Mucosa of stomach (tissue), 1 donor: ENCODE measurements around the gene SCN3B.

ENCODE experiments used
- H3K27me3 ChIP-seq: one replicate; pipeline ENCODE4 v1.7.0; 2013; ENCODE audit warnings: mild to moderate bottlenecking, low read length; ENCODE audit not compliant: control insufficient read depth, insufficient read depth
- H3K36me3 ChIP-seq: one replicate; pipeline ENCODE4 v1.7.0; 2013; ENCODE audit warnings: low read length; ENCODE audit not compliant: control insufficient read depth, insufficient read depth
- H3K4me1 ChIP-seq: one replicate; pipeline ENCODE4 v1.7.0; 2013; ENCODE audit warnings: mild to moderate bottlenecking, low read length; ENCODE audit not compliant: control insufficient read depth, insufficient read depth
- H3K4me3 ChIP-seq: one replicate; pipeline ENCODE4 v1.7.0; 2013; ENCODE audit warnings: low read length
- H3K9ac ChIP-seq: one replicate; pipeline ENCODE4 v1.7.0; 2013; ENCODE audit warnings: mild to moderate bottlenecking, low read length, moderate library complexity
- H3K9me3 ChIP-seq: one replicate; pipeline ENCODE4 v1.7.0; 2013; ENCODE audit warnings: mild to moderate bottlenecking, low read length, moderate library complexity; ENCODE audit not compliant: control insufficient read depth
- donor health status: Pancreatic carcinoma.

Gene SCN3B

DNA sequence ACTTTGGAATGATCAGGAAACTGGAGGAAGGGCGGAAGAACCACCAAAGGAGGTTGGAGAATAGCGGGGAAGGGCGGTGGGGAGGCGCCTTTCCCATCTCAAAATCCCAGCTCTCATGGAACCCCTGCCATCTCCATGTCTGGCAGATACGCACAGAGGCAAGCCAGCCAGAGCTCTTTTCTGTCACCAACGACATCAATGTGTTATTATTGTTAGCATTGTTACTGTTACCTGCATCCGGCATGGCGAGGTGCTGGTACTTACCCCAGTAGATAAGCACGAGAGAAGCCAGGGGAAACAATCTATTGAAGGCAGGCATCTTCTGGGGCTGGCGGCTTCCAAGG is 969 bp downstream of the SCN3B start:
- Histone ChIP-seq H3K27me3 (peaks cover 11% of the 10 kb centered on the region), H3K4me3 (no peak overlapping the region), H3K9ac (no peak overlapping the region), H3K4me1 (peaks cover 5% of the 10 kb centered on the region), H3K36me3 (no peaks in the 10 kb centered on the region), H3K9me3 (no peaks in the 10 kb centered on the region)

DNA sequence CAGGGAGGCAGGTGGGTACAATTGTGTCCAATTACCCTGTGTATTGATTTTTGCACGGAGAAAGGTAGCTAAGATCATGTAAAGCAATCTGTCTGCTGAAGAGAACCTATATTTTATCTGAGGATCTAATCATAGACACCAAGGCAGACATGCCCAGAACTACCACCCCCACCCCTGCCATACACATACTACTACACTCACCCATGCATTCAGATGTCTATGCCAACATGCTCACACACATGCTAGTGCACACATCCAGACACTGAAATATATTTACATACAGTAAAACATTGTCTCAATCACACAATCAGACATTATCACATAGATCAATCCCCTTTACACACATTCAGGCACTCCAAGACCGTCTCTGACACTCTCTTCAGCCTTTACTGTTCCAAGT is 1.8 kb downstream of the SCN3B start:
- Histone ChIP-seq H3K4me1 (peaks cover 5% of the 10 kb centered on the region), H3K36me3 (no peaks in the 10 kb centered on the region), H3K9me3 (no peaks in the 10 kb centered on the region), H3K9ac (no peak overlapping the region), H3K4me3 (no peak overlapping the region), H3K27me3 (peaks cover 11% of the 10 kb centered on the region)

DNA sequence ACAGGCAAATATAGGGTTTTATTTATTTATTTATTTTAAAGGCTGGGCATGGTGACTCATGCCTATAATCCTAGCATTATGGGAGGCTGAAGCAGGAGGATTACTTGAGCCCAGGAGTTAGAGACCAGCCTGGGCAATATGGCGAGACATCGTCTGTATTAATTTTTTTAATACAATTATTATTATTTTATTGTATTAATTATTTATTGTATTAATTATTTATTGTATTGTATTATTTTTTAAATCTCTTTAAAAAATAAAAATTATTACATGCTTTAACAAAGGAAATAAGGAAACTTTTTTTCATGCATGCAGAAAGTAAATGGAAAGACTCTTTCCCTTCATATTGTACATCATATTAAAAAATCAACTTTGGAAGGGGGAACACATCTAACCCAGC is 3.5 kb downstream of the SCN3B start:
- no peaks in the 10 kb centered on the region for H3K9me3 ChIP-seq
- no peak overlapping the region for H3K9ac ChIP-seq
- peaks cover 11% of the 10 kb centered on the region for H3K27me3 ChIP-seq
- H3K4me3 ChIP-seq, result no peak overlapping the region
- H3K36me3 ChIP-seq, result no peaks in the 10 kb centered on the region
- peaks cover 5% of the 10 kb centered on the region for H3K4me1 ChIP-seq

DNA sequence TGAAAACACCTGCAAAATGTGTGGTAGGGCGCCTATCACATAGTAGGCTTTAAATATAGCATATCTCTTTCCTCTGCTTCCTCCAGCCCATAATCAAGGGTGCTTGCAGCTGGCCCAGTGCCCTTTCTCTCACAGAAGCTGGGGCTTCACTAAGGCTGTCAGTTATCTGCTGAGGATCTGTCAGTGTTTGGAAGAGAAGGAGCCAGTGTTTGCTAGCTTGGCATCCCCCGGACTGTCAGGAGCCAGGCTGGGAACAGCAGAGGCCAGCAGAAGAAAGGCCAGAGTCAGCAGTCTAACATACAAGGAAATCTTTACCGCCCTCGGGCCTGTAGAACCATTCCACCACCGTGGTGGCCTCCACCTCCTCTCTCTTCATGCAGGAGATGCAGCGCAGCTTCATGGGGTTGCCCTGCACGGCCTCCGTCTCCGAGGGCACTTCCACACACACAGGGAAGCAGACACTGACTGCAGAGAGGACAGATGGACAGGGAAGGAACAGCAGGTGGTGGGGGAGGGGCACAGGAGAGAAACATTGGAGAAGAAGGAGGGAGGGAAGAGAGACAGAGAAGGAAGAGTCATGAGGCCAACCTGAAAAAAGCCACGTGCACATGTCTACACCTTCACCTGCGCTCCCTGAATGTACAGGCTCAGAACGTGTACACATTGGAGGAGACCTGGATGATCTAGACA is 9.0 kb downstream of the SCN3B start:
- Histone ChIP-seq H3K9me3 (no peaks in the 10 kb centered on the region), H3K4me3 (no peak overlapping the region), H3K9ac (no peak overlapping the region), H3K36me3 (no peaks in the 10 kb centered on the region), H3K27me3 (peaks cover 4% of the 10 kb centered on the region), H3K4me1 (no peaks in the 10 kb centered on the region)

DNA sequence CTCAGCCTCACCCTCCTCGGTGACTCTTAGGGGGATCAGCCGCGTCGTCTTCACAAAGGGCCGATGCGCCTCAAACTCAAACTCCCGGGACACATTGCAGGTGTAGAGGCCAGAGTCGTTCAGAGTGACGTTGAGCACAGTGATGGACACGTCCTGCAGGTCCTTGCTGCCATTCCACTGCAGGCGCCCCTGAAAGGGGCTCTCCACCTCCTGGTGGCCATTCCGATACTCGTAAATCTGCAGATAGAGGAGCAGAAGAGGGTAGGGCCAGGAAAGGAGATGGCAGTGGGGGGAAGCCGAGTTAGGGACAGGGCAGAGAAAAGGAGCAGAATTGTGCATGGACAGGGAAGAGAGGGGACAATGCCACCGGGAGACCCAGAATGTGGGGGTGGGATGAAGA is 12.0 kb downstream of the SCN3B start:
- no peaks in the 10 kb centered on the region for H3K36me3 ChIP-seq
- no peaks in the 10 kb centered on the region for H3K4me1 ChIP-seq
- peaks cover 4% of the 10 kb centered on the region for H3K27me3 ChIP-seq
- H3K9ac ChIP-seq, result no peak overlapping the region
- H3K9me3 ChIP-seq, result no peaks in the 10 kb centered on the region
- no peak overlapping the region for H3K4me3 ChIP-seq

DNA sequence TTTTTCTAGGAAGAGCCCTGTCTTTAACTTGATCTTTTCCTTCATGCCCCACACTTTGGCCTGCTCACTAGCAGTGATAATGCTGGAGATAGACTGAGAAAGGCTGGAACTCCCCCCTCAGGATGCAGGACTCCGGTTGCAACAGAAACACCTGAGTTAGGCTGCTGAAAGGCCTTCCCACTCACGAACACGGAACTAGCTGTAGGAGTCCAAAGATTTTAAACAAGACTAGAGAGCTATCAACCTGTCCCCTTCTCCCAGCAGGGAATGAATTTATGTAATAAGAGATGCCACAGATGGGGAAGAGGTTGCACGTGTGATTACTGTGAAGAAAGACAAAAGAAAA is 13.0 kb downstream of the SCN3B start:
- Histone ChIP-seq H3K27me3 (peaks cover 4% of the 10 kb centered on the region), H3K36me3 (no peaks in the 10 kb centered on the region), H3K4me1 (no peaks in the 10 kb centered on the region), H3K9ac (no peak overlapping the region), H3K9me3 (no peaks in the 10 kb centered on the region), H3K4me3 (no peak overlapping the region)

DNA sequence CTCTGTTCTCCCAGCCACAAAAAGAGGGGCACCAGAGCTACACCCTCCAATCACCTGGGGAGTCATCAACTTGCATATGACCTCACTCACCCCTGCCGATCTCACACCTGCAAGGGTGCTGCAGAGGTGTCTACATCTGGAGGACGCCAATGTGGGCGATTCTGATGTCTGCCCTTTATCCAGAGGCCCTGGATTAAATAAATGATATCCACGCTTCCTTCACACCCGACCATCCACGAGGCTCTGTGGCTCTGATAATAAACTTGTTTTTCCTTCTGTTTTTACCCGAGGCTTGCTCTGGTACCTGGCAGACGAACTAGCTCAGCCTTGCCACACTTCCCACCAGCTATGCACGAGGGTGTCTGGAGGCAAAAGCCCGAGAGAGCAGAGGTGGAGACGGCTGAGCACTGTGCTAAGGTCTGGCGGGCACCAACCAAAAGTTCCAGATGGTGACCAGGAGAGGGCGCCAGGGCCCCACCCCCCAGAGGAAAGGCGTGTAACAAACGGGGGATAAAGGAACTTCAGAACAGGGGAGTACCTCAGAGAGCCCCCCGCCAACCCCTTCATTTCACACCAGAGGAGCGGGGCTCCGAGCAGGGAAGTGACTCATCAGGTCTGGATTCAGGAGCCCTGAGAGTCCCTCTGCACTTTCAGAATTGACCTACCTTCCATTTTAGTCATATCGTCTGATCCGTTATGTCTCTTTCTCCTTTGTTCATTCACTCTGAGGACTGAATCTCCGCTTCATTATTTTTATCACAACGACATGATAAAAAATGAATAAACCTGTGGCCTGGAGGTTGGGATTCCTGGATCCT is 13.5 kb downstream of the SCN3B start:
- H3K4me3 ChIP-seq, result no peak overlapping the region
- H3K4me1 ChIP-seq, result no peaks in the 10 kb centered on the region
- H3K9me3 ChIP-seq, result no peaks in the 10 kb centered on the region
- no peak overlapping the region for H3K9ac ChIP-seq
- H3K36me3 ChIP-seq, result no peaks in the 10 kb centered on the region
- H3K27me3 ChIP-seq, result peaks cover 4% of the 10 kb centered on the region

DNA sequence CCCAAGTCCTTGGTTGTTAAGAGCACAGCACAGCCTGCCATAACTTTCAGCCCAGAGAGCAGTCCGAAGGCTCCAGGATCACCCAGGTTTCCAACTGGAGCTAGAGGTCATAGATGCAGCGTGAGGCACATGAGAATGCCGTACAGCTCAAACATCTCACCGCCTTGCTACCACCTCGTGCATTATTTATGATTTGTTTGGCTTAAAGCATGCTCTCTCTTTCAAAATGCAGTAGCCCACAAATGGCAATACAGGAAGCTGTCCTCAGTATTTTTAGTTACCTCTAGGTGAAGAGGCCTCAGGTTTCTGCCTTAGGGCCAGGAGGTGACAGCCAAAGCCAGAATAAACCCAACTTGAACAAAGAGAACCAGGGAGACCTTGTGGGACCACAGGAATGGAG is 14.4 kb downstream of the SCN3B start:
- Histone ChIP-seq H3K9ac (no peak overlapping the region), H3K9me3 (no peaks in the 10 kb centered on the region), H3K27me3 (peaks cover 4% of the 10 kb centered on the region), H3K36me3 (no peaks in the 10 kb centered on the region), H3K4me3 (no peak overlapping the region), H3K4me1 (no peaks in the 10 kb centered on the region)

DNA sequence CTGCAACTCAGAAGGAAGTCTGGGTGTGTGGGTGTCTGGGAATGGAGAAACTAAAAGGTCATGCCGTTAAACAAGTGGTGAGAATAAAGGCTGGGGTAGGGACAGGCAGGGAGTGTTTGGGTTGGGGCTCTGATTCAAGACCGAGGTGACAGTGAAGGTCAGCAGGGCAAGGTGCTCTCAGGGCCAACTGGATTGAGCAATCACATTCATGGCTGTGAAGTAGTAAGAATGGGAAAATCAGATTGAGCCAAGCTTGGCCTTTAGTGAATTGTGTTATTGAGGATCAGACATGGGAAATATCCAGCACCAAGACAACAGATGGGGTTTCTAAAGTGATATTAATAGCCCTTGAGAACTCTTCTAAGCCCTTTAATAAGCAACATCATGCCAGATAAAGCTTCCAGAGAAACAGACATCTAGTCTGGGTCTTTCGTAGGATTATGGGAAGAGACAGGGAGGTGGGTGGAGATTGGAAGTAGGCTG is 24.3 kb downstream of the SCN3B start:
- no peaks in the 10 kb centered on the region for H3K27me3 ChIP-seq
- H3K9ac ChIP-seq, result no peak overlapping the region
- H3K9me3 ChIP-seq, result no peaks in the 10 kb centered on the region
- H3K4me3 ChIP-seq, result no peak overlapping the region
- no peaks in the 10 kb centered on the region for H3K4me1 ChIP-seq
- H3K36me3 ChIP-seq, result no peaks in the 10 kb centered on the region

DNA sequence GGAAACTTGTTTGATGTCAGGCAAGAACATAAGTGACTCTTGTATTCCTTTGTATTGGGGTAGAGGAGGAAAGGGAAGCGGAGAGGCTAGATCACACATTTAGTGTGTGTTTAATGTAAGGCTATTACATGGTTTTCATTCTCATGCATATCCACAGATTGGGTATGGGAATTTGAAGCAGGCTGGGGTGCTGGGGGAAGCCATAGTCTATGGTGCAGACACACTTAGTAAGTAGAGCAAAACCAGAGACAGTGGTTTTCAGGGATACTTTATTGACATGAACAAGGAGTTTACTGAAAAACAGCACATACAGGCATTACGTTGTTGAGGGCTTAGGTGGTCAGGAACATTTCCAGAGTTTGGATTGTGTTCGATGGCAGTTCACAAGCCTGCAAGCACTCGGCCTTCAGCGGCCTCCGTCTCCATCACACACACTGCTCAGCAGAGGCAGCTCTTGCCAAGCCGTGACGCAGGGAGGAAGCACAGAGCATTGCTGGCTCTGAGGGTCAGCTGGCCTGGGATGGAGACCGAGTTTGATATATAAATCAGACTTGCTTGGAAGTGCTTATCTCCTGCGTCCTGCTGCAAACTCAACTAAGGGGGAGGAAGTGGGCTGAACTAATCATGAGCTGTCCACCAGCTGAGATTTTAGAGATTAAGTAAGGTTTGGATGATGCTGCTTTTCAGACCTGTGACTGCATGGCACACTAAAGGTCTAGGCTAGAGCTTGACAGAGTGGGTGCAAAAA is 25.3 kb downstream of the SCN3B start:
- Histone ChIP-seq H3K4me3 (no peak overlapping the region), H3K36me3 (no peaks in the 10 kb centered on the region), H3K4me1 (no peaks in the 10 kb centered on the region), H3K9ac (no peak overlapping the region), H3K27me3 (no peaks in the 10 kb centered on the region), H3K9me3 (no peaks in the 10 kb centered on the region)

DNA sequence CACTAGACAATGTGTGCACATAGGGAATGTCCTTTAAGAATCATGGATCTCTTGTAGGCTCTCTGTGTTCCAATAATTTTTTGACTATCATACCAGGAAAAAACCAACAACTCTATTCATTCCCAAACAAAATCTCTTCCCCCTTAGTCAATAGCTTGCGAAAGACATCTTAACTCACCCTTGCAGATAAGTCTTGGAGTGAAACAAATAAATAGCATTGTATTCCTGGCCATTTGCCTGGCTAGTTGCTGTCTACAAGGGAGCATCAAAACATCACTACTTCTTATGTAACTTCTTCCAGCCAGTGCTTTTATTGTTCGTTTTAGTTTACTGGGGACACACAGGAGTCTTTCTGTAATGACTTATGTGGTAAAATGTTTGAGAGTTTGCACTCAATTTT is 29.4 kb downstream of the SCN3B start:
- H3K36me3 ChIP-seq, result peaks cover 5% of the 10 kb centered on the region
- H3K4me1 ChIP-seq, result no peaks in the 10 kb centered on the region
- no peak overlapping the region for H3K9ac ChIP-seq
- no peaks in the 10 kb centered on the region for H3K27me3 ChIP-seq
- no peaks in the 10 kb centered on the region for H3K9me3 ChIP-seq
- no peak overlapping the region for H3K4me3 ChIP-seq

DNA sequence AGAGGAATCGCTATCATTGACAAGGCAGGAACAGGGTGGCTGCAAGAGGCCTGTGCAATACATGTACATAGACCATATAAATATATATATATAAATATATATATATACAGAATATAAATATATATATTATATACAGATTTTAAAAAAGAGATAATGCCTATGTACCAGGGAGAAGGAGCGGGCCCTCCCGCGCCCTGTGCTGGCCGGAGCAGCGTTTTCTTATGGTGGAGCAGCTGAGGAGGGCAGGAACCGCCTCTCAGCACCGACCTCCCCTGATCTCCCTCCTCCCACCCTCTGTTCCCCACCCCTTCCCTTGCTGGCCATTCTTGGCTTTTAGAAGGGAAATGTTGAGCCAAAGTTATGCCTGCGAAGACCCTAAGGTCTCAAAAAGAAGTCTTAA is 31.8 kb downstream of the SCN3B start:
- H3K27me3 ChIP-seq, result no peaks in the 10 kb centered on the region
- no peak overlapping the region for H3K9ac ChIP-seq
- peaks cover 26% of the 10 kb centered on the region for H3K36me3 ChIP-seq
- no peaks in the 10 kb centered on the region for H3K9me3 ChIP-seq
- H3K4me1 ChIP-seq, result no peaks in the 10 kb centered on the region
- no peak overlapping the region for H3K4me3 ChIP-seq
